ENCODE results near the gene IGSF21. TPM values are rescaled to one million over a fixed set of nuclear protein-coding genes. Genes with fewer than 3 reads are reported as not detected.

IGSF21 gene
- total RNA-seq, 2 experiments from 2014 or later: not detected

DNA sequence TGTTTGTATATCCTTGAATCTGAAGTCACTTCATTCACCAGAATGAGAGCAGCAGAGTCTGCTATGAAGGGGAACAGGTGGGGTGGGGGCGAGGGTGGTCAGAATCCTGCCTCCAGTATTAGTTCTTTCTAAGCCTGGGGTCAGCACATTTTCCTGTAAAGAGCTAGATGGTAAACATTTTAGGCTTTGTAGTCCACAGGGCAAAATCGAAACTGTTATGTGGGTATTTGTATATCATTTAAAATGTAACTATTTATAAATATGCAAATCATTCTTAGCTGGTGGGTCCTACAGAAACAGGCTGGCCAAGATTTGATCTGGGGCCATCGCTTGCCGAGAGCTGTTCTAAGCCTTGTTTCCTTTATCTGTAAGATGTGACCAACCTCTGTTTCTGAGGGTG is 96.0 kb downstream of the IGSF21 start:
- Mint-ChIP-seq H3K27ac (no peak overlapping the region), H3K9me3 (no peaks in the 10 kb centered on the region), H3K4me1 (ENCODE audit: low read depth) (no peaks in the 10 kb centered on the region), H3K36me3 (ENCODE audit: low read depth) (no peaks in the 10 kb centered on the region), H3K27me3 (peaks cover 23% of the 10 kb centered on the region), H3K4me3 (no peak overlapping the region)
- POLR2A ChIA-PET: no interaction called here
- DNase-seq (no peak), ATAC-seq (no peak)
- CTCF ChIA-PET: no interaction called here
- TF ChIP-seq, protein P1, sequence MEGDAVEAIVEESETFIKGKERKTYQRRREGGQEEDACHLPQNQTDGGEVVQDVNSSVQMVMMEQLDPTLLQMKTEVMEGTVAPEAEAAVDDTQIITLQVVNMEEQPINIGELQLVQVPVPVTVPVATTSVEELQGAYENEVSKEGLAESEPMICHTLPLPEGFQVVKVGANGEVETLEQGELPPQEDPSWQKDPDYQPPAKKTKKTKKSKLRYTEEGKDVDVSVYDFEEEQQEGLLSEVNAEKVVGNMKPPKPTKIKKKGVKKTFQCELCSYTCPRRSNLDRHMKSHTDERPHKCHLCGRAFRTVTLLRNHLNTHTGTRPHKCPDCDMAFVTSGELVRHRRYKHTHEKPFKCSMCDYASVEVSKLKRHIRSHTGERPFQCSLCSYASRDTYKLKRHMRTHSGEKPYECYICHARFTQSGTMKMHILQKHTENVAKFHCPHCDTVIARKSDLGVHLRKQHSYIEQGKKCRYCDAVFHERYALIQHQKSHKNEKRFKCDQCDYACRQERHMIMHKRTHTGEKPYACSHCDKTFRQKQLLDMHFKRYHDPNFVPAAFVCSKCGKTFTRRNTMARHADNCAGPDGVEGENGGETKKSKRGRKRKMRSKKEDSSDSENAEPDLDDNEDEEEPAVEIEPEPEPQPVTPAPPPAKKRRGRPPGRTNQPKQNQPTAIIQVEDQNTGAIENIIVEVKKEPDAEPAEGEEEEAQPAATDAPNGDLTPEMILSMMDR (IDR thresholded peaks at IDR 0.05): no peak
- intact Hi-C loops (cut with micrococcal nuclease): no loop called here

DNA sequence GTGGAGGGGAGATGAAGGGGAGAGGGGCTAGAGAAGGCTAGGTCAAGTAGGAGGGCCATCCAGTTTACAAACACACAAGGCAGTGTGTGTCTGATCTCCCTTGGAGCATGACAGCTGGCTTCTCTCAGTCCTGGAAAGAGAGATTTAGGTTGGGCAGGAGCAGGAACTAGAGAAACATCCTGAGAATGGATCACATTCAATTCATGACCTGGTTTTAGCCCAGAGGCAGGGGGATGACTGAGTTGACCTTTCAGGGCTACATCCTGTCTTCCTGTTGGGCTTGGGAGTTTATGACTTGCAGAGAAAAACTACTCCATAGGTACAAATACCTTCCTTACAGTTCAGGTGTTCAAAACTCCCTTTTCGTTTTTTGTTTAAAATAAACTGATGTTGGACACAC is 97.0 kb downstream of the IGSF21 start:
- ATAC-seq (no peak), DNase-seq (no peak)
- Mint-ChIP-seq H3K4me3 (no peak overlapping the region), H3K9me3 (no peaks in the 10 kb centered on the region), H3K27me3 (peaks cover 24% of the 10 kb centered on the region), H3K4me1 (ENCODE audit: low read depth) (no peaks in the 10 kb centered on the region), H3K27ac (no peak overlapping the region), H3K36me3 (ENCODE audit: low read depth) (no peaks in the 10 kb centered on the region)
- TF ChIP-seq, protein P1 (IDR thresholded peaks at IDR 0.05): no peak
- ChIA-PET POLR2A (no interaction called here), CTCF (no interaction called here)
- intact Hi-C loops (cut with micrococcal nuclease): no loop called here

DNA sequence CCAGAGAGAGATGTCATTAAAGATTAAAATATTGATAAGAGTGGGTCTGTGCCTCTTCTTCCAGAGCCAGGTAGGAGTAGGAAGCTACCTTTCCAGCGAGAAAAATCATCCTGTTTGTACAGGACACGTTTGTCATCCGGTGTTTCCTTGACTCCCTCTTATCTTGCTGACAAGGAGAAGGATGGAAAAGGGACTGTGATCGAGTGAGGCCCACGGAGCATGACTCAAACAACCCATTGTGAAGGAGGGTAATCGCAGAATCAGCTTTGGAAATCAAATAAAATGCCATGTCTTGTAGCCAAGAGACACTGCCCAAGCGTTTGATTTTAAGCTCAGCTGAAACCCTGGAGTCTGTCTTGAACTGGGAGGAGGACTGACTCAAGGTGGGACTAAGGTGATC is 97.7 kb downstream of the IGSF21 start:
- ChIA-PET POLR2A (no interaction called here), CTCF (no interaction called here)
- no peak for ATAC-seq
- TF ChIP-seq, protein P1 (IDR thresholded peaks at IDR 0.05): no peak
- Mint-ChIP-seq H3K27ac (no peak overlapping the region), H3K9me3 (no peaks in the 10 kb centered on the region), H3K4me1 (ENCODE audit: low read depth) (no peaks in the 10 kb centered on the region), H3K36me3 (ENCODE audit: low read depth) (no peaks in the 10 kb centered on the region), H3K4me3 (no peak overlapping the region), H3K27me3 (peaks cover 24% of the 10 kb centered on the region)
- intact Hi-C loops (cut with micrococcal nuclease): no loop called here
- no peak for DNase-seq

DNA sequence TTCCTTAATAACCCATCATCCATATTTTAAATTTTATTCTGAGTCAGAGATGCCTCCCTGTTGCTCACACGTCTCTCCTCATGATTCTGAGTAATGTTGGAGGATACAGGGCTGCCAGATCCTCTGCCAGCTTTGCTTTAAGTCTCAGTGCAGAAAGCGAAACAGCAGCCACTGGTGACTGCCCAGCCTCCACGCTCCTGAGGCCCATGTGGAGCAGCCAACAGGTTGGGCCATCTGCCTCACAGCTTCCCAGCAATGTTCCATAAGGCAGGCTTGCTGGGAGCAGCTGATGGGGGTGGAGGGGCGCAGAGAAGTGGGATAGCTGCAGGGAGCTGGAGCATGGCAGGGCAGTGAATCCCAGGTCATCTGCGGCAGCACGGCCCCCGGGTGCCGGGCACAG is 104.2 kb downstream of the IGSF21 start:
- Mint-ChIP-seq H3K27ac (no peak overlapping the region), H3K4me3 (no peak overlapping the region), H3K27me3 (peaks cover 18% of the 10 kb centered on the region), H3K9me3 (peaks cover 1% of the 10 kb centered on the region), H3K36me3 (ENCODE audit: low read depth) (no peaks in the 10 kb centered on the region), H3K4me1 (ENCODE audit: low read depth) (no peaks in the 10 kb centered on the region)
- ChIA-PET POLR2A (no interaction called here), CTCF (no interaction called here)
- intact Hi-C loops (cut with micrococcal nuclease): no loop called here
- ATAC-seq (no peak), DNase-seq (no peak)
- TF ChIP-seq, protein P1 (IDR thresholded peaks at IDR 0.05): no peak

DNA sequence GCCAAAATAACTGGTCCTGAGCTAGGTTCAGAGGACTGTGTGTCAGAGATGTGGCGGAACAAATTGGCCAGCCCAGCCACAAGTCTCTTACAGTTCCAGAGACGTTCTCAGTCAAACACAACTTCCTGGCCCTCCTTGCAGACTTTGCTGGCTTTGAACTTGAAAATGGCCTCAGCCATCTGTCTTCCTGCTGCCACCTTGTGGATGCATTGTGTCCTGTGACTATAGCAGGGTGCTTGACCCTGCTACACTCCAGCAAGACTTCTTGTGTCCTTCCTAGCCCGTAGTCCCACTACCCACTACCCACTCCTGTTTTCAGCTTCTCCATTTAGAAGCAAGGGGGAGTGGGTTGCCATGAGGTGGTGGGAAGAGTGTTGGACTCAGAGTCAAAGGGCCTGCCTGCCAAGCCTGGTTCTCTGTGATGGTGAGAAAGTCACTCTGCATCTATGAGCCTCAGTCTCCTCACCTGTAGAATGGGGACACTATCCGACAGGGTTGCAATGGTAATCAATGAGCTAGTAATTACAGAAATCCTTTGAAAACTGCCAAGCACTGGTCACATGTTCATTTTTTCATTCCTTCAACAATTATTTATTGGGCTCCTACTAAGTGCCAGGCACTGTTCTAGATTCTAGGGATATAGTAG is 109.9 kb downstream of the IGSF21 start:
- H3K4me3 Mint-ChIP-seq: no peak overlapping the region
- intact Hi-C loops (cut with micrococcal nuclease): no loop called here
- peaks cover 17% of the 10 kb centered on the region for H3K9me3 Mint-ChIP-seq
- peaks cover 14% of the 10 kb centered on the region for H3K27me3 Mint-ChIP-seq
- H3K36me3 Mint-ChIP-seq (ENCODE audit: low read depth): no peaks in the 10 kb centered on the region
- CTCF ChIA-PET: interaction anchor here (1.8 kb wide), 1 partner anchor 18 kb away, joined by 4 read pairs; no protein-coding TSS in a partner anchor
- DNase-seq: peak; percentile 26
- TF ChIP-seq, protein P1 (IDR thresholded peaks at IDR 0.05): no peak
- no peak overlapping the region for H3K27ac Mint-ChIP-seq
- ATAC-seq: no peak
- POLR2A ChIA-PET: no interaction called here
- H3K4me1 Mint-ChIP-seq (ENCODE audit: low read depth): no peaks in the 10 kb centered on the region

Measured in activated CD8-positive, alpha-beta T cell treated with anti-CD3 and anti-CD28 coated beads for 36 hours (primary cell).